ENCODE measurements around the gene ACBD4. TPM values are rescaled to one million over a fixed set of nuclear protein-coding genes. Genes with fewer than 3 reads are reported as not detected.

ACBD4 gene
- total RNA-seq, 1 donor from 2014 or later = 9.4 TPM

- TF ChIP-seq CTCF (IDR thresholded peaks at IDR 0.05; ENCODE audit: unreplicated experiment) = no peak
- Mint-ChIP-seq H3K27me3 (ENCODE audit: unreplicated experiment) (peaks cover 3% of the 10 kb centered on the region), H3K36me3 (ENCODE audit: low read depth, unreplicated experiment) (no peaks in the 10 kb centered on the region), H3K4me3 (ENCODE audit: unreplicated experiment) (no peak overlapping the region), H3K9me3 (ENCODE audit: unreplicated experiment) (no peaks in the 10 kb centered on the region), H3K27ac (ENCODE audit: unreplicated experiment) (peak overlapping the region; percentile 88), H3K4me1 (ENCODE audit: unreplicated experiment) (peaks cover 22% of the 10 kb centered on the region)
- DNase-seq (ENCODE audit: low spot score) = no peak
These were observed 34.9 kb downstream of the ACBD4 start for GRCh38 chr17:45170280-45170930.

DNA sequence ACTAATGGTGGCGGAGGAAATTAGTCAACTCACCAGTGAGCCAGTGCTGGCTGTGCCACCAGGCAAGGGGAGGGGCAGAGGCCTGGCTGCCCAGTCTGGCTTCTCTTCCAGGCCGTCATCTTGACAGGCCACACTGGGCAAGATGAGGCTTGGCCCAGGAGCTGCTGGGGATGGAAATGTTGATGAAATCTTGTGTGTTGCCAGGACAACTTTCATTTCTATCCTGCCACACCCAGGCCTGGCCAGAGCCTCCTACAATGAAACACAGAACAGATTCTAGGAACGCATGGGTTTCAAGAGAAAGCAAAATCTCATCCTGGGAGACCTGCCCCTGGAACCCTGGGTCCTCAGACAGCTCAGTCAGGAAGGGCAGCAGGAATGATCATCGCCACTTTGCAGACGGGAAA, 35.4 kb downstream of the ACBD4 start:
- H3K36me3 Mint-ChIP-seq (ENCODE audit: low read depth, unreplicated experiment) = no peaks in the 10 kb centered on the region
- DNase-seq (ENCODE audit: low spot score) = no peak
- H3K9me3 Mint-ChIP-seq (ENCODE audit: unreplicated experiment) = no peaks in the 10 kb centered on the region
- H3K27ac Mint-ChIP-seq (ENCODE audit: unreplicated experiment) = peak overlapping the region; percentile 88
- no peak overlapping the region for H3K4me3 Mint-ChIP-seq (ENCODE audit: unreplicated experiment)
- TF ChIP-seq CTCF (IDR thresholded peaks at IDR 0.05; ENCODE audit: unreplicated experiment) = no peak
- peaks cover 3% of the 10 kb centered on the region for H3K27me3 Mint-ChIP-seq (ENCODE audit: unreplicated experiment)
- peaks cover 22% of the 10 kb centered on the region for H3K4me1 Mint-ChIP-seq (ENCODE audit: unreplicated experiment)

DNA sequence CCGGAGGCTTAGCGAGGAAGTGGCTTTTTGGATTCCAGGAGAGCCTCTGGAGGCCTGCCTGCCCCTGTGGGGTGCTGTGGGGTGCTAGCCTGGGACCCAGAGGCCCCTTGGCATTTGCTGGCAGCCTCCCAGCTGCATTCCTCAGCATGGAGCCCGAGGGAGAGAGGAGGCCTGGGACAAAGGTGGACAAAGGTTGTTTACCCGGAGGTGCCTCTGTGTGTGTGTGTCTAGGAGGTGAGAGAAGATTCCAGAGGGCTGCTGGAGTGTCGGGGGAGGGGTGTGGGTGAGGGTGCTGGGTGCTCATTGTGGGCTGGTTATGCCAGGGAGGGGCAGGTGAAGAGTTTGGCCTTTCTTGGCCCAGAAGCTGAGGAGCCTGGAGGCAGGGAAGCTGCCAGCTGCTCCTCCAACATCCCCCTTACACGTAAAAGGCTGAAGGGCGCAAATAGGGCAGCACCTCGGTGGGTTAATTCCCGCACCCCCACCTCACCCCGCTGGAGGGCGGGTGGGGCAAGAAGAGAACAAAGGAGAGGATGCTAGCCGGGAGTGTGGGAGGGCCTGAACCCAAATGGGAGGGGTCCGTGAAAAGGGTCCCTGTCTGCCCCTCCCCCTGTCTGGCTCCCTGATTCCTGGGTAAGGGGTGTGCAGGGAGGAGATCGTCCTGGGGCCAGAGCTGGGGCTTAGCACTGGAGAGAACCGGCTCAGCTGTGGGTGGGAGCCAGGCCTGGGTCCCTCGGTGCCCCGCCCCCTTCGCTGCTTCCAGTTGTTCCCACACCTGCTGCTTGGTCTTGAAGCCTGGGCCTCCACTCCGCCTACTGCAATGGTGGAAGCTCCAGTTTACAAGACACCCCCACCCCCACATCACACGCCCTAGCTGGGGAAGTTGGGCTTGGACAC, 36.1 kb downstream of the ACBD4 start:
- no peak for TF ChIP-seq CTCF (IDR thresholded peaks at IDR 0.05; ENCODE audit: unreplicated experiment)

DNA sequence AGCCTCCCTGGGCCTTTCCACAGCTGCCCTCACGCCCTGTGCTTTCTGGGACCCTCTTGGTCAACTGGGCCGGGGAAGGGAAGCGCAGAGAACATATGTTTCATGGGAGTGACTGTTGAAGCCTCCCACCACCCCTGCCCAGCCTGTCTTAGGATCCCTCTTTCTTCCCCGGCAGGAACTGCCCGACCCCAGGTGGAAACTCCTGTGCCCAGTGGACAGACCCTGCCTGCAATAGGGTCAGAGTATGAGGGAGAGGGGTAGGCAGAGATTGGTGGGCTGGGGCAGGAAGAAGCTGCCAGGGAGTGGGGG, 36.7 kb downstream of the ACBD4 start:
- no peak for TF ChIP-seq CTCF (IDR thresholded peaks at IDR 0.05; ENCODE audit: unreplicated experiment)

More for the DNA sequence above, 36.1 kb downstream of the ACBD4 start:
- no peaks in the 10 kb centered on the region for H3K9me3 Mint-ChIP-seq (ENCODE audit: unreplicated experiment)
- H3K36me3 Mint-ChIP-seq (ENCODE audit: low read depth, unreplicated experiment) = no peaks in the 10 kb centered on the region
- peak overlapping the region; percentile 88 for H3K27ac Mint-ChIP-seq (ENCODE audit: unreplicated experiment)
- DNase-seq (ENCODE audit: low spot score) = no peak
- H3K27me3 Mint-ChIP-seq (ENCODE audit: unreplicated experiment) = peaks cover 3% of the 10 kb centered on the region
- no peak overlapping the region for H3K4me3 Mint-ChIP-seq (ENCODE audit: unreplicated experiment)
- peaks cover 22% of the 10 kb centered on the region for H3K4me1 Mint-ChIP-seq (ENCODE audit: unreplicated experiment)

More for the DNA sequence above, 36.7 kb downstream of the ACBD4 start:
- no peak overlapping the region for H3K4me3 Mint-ChIP-seq (ENCODE audit: unreplicated experiment)
- no peak overlapping the region for H3K27ac Mint-ChIP-seq (ENCODE audit: unreplicated experiment)
- no peaks in the 10 kb centered on the region for H3K36me3 Mint-ChIP-seq (ENCODE audit: low read depth, unreplicated experiment)
- no peak for DNase-seq (ENCODE audit: low spot score)
- H3K27me3 Mint-ChIP-seq (ENCODE audit: unreplicated experiment) = peaks cover 3% of the 10 kb centered on the region
- H3K4me1 Mint-ChIP-seq (ENCODE audit: unreplicated experiment) = peaks cover 22% of the 10 kb centered on the region
- no peaks in the 10 kb centered on the region for H3K9me3 Mint-ChIP-seq (ENCODE audit: unreplicated experiment)

Data from endothelial cell (in vitro differentiated cells).